Measurements from ENCODE around the gene MKNK1.

DNA sequence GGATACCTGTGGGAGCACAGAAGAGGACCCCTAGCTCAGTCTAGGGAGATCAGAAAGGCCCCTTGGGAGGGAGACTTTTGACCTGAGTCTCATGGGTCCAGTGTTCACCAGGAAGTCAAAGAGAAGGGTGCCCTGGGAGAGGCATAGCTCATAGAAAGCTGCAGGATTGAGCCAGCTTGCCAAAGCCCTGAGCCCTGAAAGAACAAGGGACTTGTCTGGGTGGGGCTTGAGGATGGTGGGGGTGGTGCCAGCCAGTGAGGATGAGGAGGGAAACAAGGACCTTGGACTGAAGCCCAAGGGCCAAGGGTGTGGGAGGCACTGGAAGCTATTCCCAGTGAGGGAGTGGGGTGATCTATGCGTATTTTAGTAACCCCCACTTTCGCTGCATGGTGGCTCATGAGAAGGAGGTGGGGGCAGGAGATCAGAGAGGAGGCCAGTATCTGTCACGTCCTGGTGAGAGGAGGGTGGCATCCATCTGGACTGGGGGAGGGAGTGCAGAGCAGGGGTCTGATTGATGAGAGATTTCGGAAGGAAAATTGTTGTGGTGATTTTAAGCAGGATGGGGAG, 86.1 kb downstream of the MKNK1 start:
- TF ChIP-seq, protein P1, sequence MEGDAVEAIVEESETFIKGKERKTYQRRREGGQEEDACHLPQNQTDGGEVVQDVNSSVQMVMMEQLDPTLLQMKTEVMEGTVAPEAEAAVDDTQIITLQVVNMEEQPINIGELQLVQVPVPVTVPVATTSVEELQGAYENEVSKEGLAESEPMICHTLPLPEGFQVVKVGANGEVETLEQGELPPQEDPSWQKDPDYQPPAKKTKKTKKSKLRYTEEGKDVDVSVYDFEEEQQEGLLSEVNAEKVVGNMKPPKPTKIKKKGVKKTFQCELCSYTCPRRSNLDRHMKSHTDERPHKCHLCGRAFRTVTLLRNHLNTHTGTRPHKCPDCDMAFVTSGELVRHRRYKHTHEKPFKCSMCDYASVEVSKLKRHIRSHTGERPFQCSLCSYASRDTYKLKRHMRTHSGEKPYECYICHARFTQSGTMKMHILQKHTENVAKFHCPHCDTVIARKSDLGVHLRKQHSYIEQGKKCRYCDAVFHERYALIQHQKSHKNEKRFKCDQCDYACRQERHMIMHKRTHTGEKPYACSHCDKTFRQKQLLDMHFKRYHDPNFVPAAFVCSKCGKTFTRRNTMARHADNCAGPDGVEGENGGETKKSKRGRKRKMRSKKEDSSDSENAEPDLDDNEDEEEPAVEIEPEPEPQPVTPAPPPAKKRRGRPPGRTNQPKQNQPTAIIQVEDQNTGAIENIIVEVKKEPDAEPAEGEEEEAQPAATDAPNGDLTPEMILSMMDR (IDR thresholded peaks at IDR 0.05; ENCODE audit: poor library complexity): no peak
- TF ChIP-seq EZH2phosphoT487 (IDR thresholded peaks at IDR 0.05; ENCODE audit: low read depth, severe bottlenecking, unreplicated experiment): no peak
